HG03066 (cell line): Measurements from ENCODE around the gene DSP.

Experiments used
- ATAC-seq: cut with Tn5 transposase; IDR thresholded peaks from one replicate; pipeline ENCODE4 v1.9.1; 2021; ENCODE audit warnings: low read depth; ENCODE audit not compliant: unreplicated experiment

Gene DSP

DNA sequence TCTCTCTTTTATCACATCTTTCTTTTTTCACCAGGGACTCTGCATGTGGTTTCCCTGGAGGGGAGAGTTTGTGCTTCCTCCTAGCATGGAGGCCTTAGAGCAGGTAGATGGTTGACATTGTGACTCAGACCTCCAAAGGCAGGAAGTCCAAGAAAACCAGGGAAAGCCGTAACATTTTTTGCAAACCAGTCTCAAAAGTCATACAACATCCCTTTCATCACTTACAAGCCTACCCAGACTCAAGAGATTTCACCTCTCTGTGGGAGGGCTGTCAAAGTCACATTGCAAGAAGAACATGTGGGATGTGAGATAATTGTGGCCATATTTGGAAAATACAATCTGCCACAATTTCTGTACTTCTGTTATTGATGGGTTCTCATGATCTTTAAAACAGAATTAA lies 94.7 kb downstream of the DSP start:
- ATAC-seq: no peak
